ENCODE data around the gene PTER.

The PTER gene

DNA sequence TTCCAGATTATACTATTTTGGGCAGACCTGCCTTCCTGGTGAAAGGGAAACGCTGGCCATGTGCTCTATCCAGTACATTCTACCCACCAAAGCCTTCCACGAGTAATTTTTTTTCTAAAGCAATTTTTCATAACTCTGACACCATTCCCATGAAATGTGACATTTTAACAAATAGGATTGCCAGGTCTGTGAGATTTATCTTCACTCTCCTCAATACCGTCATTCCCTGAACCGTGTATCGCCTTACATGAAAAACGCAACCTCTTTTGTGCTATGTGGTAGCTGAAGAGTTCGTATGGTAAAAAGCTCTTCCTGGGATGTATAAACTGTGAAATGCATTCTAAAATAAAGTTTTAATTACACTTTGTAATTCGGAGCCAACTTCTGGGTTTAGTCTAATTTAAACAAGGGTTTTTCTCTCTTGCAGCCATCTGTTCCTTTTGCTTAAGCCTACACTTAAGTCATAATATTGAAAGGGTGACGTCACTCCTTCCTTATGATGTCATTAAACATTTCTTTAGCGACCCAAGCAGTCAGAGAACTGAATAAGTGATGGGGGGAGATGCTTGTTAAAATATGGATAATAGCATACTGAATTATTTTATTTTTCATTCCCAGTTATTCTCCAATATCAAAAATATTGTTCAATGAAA lies 57.2 kb downstream of the PTER start:
- H3K36me3 Mint-ChIP-seq (ENCODE audit: low read depth) = peaks cover 23% of the 10 kb centered on the region
- DNase-seq = no peak
- H3K27ac Mint-ChIP-seq = no peak overlapping the region
- no peaks in the 10 kb centered on the region for H3K4me1 Mint-ChIP-seq
- no peak for ATAC-seq
- H3K4me3 Mint-ChIP-seq = no peak overlapping the region
- H3K9me3 Mint-ChIP-seq = no peaks in the 10 kb centered on the region
- H3K27me3 Mint-ChIP-seq = no peaks in the 10 kb centered on the region

DNA sequence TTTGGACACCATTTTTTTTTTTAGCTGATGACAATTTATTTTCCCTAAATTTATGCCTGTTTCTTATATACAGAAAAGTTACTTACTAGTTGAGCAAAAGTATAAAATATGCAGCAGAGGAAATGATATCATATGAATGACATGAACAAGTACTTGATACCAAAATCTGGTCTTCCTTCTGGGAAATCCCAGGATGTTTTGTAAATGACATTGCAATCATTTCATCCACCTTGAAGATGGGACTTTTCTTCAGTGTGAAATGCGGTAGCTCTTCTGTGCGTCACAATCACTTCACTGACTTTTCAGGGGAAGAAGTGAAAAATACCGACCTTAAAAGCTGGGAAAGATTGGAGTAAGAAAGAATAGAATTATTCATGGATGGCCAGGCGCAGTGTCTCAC lies 61.1 kb downstream of the PTER start:
- Mint-ChIP-seq H3K4me3 (no peak overlapping the region), H3K4me1 (no peaks in the 10 kb centered on the region), H3K9me3 (no peaks in the 10 kb centered on the region), H3K36me3 (ENCODE audit: low read depth) (peaks cover 23% of the 10 kb centered on the region), H3K27me3 (no peaks in the 10 kb centered on the region), H3K27ac (no peak overlapping the region)
- DNase-seq (no peak), ATAC-seq (no peak)

DNA sequence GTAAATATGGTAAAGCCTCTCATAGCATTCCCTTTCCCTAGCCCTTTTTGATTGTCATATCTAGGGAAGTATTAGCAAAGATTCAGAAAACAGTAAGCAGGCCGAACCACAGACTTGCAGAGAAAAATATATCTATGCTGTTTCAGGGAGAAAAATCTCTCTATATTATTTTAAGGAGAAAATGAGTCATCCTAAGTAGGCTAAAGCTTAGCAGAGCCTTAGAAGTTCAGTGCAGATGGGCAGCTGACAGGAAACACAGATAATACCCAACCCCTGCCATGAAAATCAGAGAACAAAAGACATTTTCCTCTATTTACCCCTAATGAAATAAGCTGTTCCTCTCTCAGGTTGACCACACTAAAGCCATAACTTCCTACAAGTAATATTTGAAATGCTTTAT lies 68.4 kb downstream of the PTER start:
- H3K9me3 Mint-ChIP-seq = no peaks in the 10 kb centered on the region
- no peak for DNase-seq
- H3K27me3 Mint-ChIP-seq = no peaks in the 10 kb centered on the region
- no peak overlapping the region for H3K27ac Mint-ChIP-seq
- H3K4me3 Mint-ChIP-seq = no peak overlapping the region
- no peak for ATAC-seq
- peaks cover 15% of the 10 kb centered on the region for H3K36me3 Mint-ChIP-seq (ENCODE audit: low read depth)
- H3K4me1 Mint-ChIP-seq = peaks cover 2% of the 10 kb centered on the region

DNA sequence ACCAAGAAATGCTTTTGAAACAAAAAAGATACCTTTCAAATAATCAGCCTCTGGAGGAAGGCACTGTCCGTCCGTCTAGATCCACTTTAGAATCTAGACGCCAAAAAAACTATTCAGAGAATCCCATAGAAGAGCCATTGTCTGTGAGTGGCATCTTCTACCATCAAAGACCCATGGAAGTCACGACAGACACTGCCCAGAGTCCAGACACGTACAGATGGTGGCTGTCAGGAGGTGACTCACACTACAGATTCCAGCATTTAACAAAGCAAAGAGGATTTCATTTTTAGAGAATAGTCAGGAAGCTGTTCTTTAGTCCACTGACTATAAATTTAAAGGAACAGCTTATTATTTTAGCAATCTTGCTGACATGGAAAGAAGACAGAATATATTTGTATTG lies 73.2 kb downstream of the PTER start:
- ATAC-seq = no peak
- no peak overlapping the region for H3K27ac Mint-ChIP-seq
- no peaks in the 10 kb centered on the region for H3K9me3 Mint-ChIP-seq
- H3K4me1 Mint-ChIP-seq = no peaks in the 10 kb centered on the region
- H3K36me3 Mint-ChIP-seq (ENCODE audit: low read depth) = peaks cover 16% of the 10 kb centered on the region
- no peak overlapping the region for H3K4me3 Mint-ChIP-seq
- H3K27me3 Mint-ChIP-seq = no peaks in the 10 kb centered on the region
- DNase-seq = no peak

DNA sequence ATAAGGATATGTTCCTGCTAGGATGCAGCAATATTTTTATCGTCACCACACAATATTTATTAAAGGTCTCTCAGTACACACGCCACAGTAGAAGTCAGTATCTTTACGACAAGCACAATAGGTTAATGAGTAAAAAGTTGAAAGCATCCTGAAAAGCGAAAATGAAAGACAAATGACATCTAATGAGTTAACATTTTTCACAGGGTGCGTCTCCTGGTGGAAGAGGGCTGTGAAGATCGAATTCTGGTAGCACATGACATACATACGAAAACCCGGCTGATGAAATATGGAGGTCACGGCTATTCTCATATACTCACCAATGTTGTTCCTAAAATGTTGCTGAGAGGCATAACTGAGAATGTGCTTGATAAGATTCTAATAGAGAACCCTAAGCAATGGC lies 74.0 kb downstream of the PTER start:
- ATAC-seq = no peak
- H3K4me3 Mint-ChIP-seq = no peak overlapping the region
- H3K36me3 Mint-ChIP-seq (ENCODE audit: low read depth) = peaks cover 16% of the 10 kb centered on the region
- no peak overlapping the region for H3K27ac Mint-ChIP-seq
- H3K9me3 Mint-ChIP-seq = no peaks in the 10 kb centered on the region
- H3K4me1 Mint-ChIP-seq = no peaks in the 10 kb centered on the region
- H3K27me3 Mint-ChIP-seq = no peaks in the 10 kb centered on the region
- DNase-seq = no peak

DNA sequence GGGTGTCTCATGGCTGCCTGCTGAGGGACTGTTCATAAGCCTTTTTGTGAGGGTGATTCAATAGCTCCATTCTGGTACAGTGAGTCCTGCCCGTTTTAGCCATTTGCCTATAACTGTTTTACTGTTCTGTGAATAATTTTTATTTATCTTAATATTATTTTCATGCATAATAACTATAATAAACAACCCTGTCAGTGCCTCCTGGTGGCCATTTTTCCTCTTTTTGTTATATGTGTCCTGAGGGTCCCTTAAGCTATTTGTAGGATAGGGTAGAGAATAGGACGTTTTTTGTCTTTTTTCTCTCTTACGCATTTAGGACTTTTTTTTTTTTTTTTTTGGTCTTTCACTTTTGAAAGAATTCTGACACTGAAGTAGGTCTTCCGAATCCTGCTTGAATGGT lies 82.0 kb downstream of the PTER start:
- H3K4me3 Mint-ChIP-seq = no peak overlapping the region
- DNase-seq (no peak), ATAC-seq (no peak)

DNA sequence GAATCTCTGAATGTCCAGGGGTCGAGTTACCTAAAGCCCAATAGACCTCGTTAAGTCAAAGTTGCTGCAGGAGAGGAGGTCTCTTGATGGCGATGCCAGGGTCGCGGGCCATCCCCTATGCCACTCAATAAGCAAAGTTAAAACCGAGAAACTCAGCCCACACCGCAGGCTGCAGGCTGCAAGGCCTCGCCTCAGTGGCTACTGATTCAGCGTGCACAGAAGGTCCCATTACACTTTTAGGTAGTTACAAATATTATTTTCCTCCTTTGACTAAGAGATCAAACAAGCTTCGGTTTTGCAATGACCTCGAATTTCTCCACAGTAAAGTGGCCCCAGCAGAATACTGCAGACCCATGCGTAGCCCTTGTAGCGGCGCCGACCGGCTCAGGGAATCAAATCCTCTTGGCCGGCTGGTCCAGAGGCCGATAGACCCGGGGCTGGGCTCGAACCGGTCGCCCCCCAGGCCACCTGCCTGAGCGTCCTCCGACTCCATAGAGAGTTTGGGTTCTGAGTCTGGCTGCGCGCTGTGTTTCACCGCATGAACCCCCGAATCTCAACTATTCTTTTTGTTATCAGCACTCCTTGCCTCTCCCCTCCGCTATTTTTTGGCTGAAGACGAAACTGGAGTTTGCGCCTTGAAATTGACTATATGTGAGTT lies 82.6 kb downstream of the PTER start:
- H3K36me3 Mint-ChIP-seq (ENCODE audit: low read depth) = peaks cover 4% of the 10 kb centered on the region
- no peak for DNase-seq
- no peaks in the 10 kb centered on the region for H3K9me3 Mint-ChIP-seq
- peaks cover 37% of the 10 kb centered on the region for H3K27me3 Mint-ChIP-seq
- peak overlapping the region; percentile 60 for H3K4me3 Mint-ChIP-seq
- ATAC-seq = no peak
- no peak overlapping the region for H3K27ac Mint-ChIP-seq
- H3K4me1 Mint-ChIP-seq = peaks cover 13% of the 10 kb centered on the region

More for the DNA sequence above, 82.0 kb downstream of the PTER start:
- peaks cover 13% of the 10 kb centered on the region for H3K4me1 Mint-ChIP-seq
- peaks cover 31% of the 10 kb centered on the region for H3K27me3 Mint-ChIP-seq
- H3K9me3 Mint-ChIP-seq = no peaks in the 10 kb centered on the region
- H3K36me3 Mint-ChIP-seq (ENCODE audit: low read depth) = peaks cover 5% of the 10 kb centered on the region
- H3K27ac Mint-ChIP-seq = no peak overlapping the region

DNA sequence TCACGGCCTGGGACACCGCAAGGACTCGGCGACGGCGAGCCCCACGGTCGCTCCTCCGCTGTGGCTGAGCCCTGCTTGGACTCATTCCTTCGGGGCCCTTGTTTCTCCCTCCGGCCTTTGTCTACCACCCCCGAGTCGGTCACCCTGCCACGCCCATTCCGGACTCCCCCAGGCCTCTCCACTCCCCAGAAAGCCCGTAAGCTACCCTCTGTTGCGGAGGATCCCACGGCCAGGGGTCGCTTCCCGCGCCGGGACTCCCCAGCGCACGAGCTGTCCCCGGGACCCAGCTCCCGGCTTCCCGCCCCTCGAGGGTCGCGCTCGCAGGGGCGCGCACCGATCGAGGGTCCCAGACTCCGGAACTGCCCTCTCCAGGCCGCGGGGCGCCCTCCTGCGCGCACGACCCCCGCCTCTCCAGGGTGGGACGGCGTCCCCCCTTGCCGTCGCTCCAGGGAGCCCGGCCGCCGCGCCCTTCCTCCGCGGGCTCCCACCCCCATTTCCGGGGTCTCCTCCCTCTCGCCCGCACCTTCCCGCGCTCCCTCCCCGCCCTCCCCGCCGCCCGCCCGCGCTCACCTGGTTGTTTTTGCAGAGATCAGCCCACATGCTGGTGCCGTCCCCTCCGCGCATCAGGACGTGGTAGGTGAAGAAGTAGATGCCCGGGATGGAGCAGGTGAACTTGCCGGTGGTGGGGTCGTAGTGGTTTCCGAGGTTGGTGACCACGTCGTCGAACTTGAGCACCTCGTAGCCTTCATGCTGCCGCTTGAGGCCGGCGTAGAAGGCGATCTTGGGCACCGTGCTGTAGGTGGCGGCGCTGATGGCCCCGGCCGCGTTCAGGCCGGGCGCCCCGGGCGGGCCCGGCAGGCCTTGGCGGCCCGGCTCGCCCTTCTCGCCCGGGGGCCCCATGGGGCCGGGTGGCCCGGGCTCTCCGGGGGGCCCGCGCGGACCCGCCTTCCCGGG lies 83.4 kb downstream of the PTER start:
- peak; percentile 30 for ATAC-seq
- Mint-ChIP-seq H3K4me1 (peaks cover 13% of the 10 kb centered on the region), H3K27me3 (peaks cover 41% of the 10 kb centered on the region), H3K4me3 (peak overlapping the region; percentile 61), H3K36me3 (ENCODE audit: low read depth) (peaks cover 4% of the 10 kb centered on the region), H3K9me3 (no peaks in the 10 kb centered on the region), H3K27ac (no peak overlapping the region)
- peak; percentile 20 for DNase-seq

DNA sequence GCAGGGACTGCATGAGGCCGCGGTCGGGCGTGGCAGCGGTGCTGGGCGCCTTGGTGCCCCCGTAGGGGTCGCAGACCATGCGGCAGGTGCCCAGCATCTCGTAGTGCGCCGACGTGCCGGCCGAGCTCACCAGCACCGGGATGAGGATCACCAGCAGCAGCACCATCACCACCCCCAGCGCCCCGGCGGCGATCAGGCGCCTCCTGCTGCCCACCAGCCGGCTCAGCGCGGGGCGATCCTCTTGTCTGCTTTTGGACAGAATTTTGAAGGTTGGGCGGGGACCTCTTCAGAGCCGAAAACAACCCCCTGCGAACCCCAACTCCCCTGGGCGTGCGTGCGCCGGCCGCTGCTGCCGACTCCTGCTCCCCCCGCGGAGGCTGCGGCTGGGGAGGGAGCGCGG lies 84.1 kb downstream of the PTER start:
- Mint-ChIP-seq H3K4me1 (peaks cover 13% of the 10 kb centered on the region), H3K36me3 (ENCODE audit: low read depth) (peaks cover 4% of the 10 kb centered on the region), H3K4me3 (peak overlapping the region; percentile 55), H3K27ac (no peak overlapping the region), H3K27me3 (peaks cover 43% of the 10 kb centered on the region), H3K9me3 (no peaks in the 10 kb centered on the region)
- DNase-seq (peak; percentile 52), ATAC-seq (peak; percentile 76)

DNA sequence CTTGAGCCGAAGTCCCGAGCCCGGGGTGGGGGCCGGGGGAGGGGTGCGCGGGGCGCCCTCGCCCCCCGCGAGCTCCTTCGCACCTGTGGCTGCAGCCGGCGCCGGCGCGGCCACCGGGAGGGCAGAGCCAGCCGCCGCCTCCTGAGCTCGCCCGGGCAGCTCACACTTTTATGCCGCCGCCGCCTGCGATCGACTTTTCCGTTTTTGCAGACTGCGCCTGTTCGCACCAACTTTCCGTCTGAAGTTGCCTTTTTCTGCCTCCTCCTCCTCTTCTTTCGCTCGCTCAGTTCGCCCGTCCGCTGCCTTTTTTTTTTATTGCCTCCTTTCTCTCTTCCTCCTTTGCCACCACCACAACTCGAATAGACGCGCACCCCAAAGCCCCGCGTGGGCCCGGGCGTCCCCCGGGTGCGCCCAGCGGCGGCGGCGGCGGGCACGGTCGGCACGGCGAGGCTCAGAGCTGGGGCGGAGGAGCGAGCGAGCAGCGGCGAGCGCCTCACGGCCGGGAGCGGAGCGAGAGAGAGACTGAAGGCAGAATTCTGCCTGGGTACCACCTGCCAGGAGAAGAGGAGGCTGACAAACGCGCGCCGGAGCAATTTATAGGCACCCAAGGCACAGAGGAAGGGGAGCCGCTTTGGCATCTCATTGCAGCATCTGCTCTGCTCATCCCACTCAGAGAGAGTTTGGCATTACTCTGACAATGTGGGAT lies 84.7 kb downstream of the PTER start, which contains the start of gene C1QL3:
Gene C1QL3, minus strand, starts transcription at position 569 of the 706 bp plus-strand sequence. CDS start 814 bp downstream, outside the sequence.
- Mint-ChIP-seq H3K27me3 (peaks cover 43% of the 10 kb centered on the region), H3K36me3 (ENCODE audit: low read depth) (peaks cover 4% of the 10 kb centered on the region), H3K4me3 (peak within 1 kb of the TSS; percentile 71), H3K4me1 (peaks cover 13% of the 10 kb centered on the region), H3K27ac (no peak within 1 kb of the TSS), H3K9me3 (no peaks in the 10 kb centered on the region)
- DNase-seq = peak; percentile 28
- ATAC-seq = peak; percentile 58

DNA sequence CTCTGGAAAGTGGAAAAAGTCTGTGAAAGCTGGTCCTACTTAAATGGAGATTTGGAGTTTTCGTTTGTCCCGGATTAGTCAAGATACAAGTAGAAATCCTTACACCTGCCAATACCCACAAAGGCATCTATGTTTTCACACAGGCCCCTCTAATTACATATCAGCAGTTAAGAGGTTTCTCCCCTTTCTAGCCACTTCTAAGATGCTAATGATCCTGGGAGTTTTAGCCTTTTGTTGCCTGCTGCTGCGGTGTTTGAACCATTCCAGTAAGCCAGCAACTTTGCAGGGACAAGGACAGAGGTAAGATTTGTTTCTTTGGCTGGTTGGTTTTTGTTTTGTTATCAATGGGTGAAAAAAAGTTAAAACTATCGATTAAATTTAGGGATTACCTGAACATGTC lies 90.6 kb downstream of the PTER start:
- Mint-ChIP-seq H3K4me3 (no peak overlapping the region), H3K9me3 (no peaks in the 10 kb centered on the region), H3K4me1 (no peaks in the 10 kb centered on the region), H3K27ac (no peak overlapping the region), H3K36me3 (ENCODE audit: low read depth) (no peaks in the 10 kb centered on the region), H3K27me3 (peaks cover 28% of the 10 kb centered on the region)
- DNase-seq (no peak), ATAC-seq (no peak)

DNA sequence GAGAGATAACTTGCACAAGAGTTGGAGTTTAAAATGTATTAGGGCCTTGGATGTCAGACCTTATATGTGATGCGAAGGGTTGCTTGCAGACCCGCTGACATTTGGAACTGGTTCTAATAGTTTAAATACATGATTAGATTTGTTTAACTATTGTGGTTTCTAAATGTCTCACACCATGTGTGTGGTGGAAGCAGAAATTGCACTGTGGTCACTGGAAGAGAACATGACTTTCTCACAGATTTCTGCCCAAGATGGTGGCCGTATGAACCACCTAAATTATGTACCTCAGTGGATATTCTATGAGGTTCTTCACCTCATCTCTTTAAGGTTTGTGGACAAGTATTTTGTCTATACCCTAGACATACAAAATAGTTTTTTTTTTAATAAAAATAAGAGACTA lies 93.0 kb downstream of the PTER start:
- DNase-seq = no peak
- H3K27ac Mint-ChIP-seq = no peak overlapping the region
- no peaks in the 10 kb centered on the region for H3K4me1 Mint-ChIP-seq
- H3K36me3 Mint-ChIP-seq (ENCODE audit: low read depth) = no peaks in the 10 kb centered on the region
- no peak overlapping the region for H3K4me3 Mint-ChIP-seq
- ATAC-seq = no peak
- peaks cover 12% of the 10 kb centered on the region for H3K27me3 Mint-ChIP-seq
- no peaks in the 10 kb centered on the region for H3K9me3 Mint-ChIP-seq

DNA sequence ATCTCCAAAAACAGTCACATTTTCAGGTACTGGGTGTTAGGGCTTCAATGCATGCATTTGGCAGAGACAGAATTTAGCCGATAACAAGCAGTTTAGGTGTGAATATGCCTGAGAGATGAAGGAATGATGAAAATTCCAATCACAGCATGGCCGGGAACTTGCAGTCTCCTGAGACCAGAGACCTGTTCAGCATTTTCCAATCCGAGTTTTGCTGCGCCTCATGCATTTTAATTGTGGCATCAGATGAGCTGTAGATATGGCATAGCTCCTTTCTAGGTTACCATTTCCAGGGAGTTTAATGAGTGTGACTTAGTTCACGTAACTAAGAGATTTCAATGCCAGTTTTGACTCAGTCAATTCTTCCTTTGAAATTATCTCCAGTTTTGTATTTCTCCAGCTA lies 99.3 kb downstream of the PTER start:
- no peaks in the 10 kb centered on the region for H3K36me3 Mint-ChIP-seq (ENCODE audit: low read depth)
- H3K4me3 Mint-ChIP-seq = no peak overlapping the region
- ATAC-seq (no peak), DNase-seq (no peak)
- no peaks in the 10 kb centered on the region for H3K4me1 Mint-ChIP-seq
- H3K27ac Mint-ChIP-seq = no peak overlapping the region
- peaks cover 7% of the 10 kb centered on the region for H3K27me3 Mint-ChIP-seq
- no peaks in the 10 kb centered on the region for H3K9me3 Mint-ChIP-seq

DNA sequence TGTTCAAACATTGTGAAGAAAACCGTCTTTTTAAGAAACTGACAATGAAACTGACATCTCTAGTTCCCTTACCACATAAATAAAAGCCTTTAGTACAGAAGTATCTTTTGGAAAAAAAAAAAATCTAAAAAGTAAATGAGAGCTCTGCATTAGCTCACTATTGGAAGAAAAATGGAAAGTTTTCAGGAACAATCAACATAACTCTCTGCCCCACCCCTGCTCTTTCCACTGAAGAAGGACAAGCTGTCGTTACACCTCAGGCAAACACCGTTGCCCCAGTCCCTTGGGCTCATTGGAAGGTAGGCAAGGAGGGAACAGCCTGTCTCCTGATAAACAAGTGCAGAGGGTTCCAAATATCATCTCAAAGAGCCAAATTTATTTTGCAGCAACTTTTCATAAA lies 107.3 kb downstream of the PTER start:
- Mint-ChIP-seq H3K36me3 (ENCODE audit: low read depth) (no peaks in the 10 kb centered on the region), H3K9me3 (no peaks in the 10 kb centered on the region), H3K27me3 (peaks cover 26% of the 10 kb centered on the region), H3K4me1 (peaks cover 3% of the 10 kb centered on the region), H3K4me3 (no peak overlapping the region), H3K27ac (no peak overlapping the region)
- DNase-seq (no peak), ATAC-seq (no peak)
